ENCODE results near the gene RSPO3. TPM values are rescaled to one million over a fixed set of nuclear protein-coding genes. Genes with fewer than 3 reads are reported as not detected.

RSPO3 gene
- total RNA-seq, 5 donors from 2014 or later (not counting 1 experiment from before 2014, with no cell fraction given), result not detected

DNA sequence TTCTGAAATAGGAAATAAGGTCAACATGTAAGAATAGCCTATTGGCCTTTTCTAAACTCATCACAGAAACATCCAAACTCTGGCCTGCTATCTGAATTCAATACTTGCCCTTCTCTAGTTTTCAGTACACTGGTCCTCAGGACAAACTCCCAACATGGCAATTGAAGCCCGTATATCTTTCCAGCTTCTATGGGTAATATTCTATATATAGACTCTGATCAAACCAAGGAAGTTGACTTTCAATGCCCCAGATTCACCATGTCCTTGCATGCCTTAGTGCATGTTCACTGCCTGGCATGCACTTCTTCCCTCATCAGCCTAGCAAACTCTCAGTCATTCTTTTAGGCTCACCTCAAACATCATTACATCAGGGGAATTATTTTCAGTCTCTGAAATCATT, 73.2 kb downstream of the RSPO3 start:
- H3K27me3 ChIP-seq (replicated peaks in 1 of 2; ENCODE audit: control insufficient read depth in 2 of 2, extremely low read depth in 1 of 2, insufficient read depth in 2 of 2, low read length in 1 of 2), result no peaks in the 10 kb centered on the region
- WGBS (ENCODE audit: insufficient coverage), result no CpG with 5 or more reads among the region's 1 CpG
- Mint-ChIP-seq H3K4me3 (no peak overlapping the region), H3K4me1 (no peaks in the 10 kb centered on the region), H3K36me3 (no peaks in the 10 kb centered on the region), H3K9me3 (no peaks in the 10 kb centered on the region), H3K27ac (no peak overlapping the region), H3K27me3 (peaks cover 0 to 4% of the 10 kb centered on the region in 2 donors)
- no peak overlapping the region for H3K27ac ChIP-seq (ENCODE audit: low read length)
- no peaks in the 10 kb centered on the region for H3K9me3 ChIP-seq
- no peaks in the 10 kb centered on the region for H3K4me1 ChIP-seq (ENCODE audit: control insufficient read depth in 1 of 2, extremely low read depth in 1 of 2, insufficient read depth in 2 of 2, low read length in 2 of 2)
- ATAC-seq (replicated peaks in 1 of 4) (no peak), DNase-seq (no peak)
- no peaks in the 10 kb centered on the region for H3K36me3 ChIP-seq (ENCODE audit: control insufficient read depth in 2 of 2, extremely low read depth in 1 of 2, insufficient read depth in 1 of 2, low read length in 1 of 2)
- H3K4me3 ChIP-seq (ENCODE audit: control insufficient read depth in 1 of 2, extremely low read depth in 1 of 2, low read length in 1 of 2), result no peak overlapping the region
- CTCF ChIA-PET, result no interaction called here
- POLR2A ChIA-PET, result no interaction called here

DNA sequence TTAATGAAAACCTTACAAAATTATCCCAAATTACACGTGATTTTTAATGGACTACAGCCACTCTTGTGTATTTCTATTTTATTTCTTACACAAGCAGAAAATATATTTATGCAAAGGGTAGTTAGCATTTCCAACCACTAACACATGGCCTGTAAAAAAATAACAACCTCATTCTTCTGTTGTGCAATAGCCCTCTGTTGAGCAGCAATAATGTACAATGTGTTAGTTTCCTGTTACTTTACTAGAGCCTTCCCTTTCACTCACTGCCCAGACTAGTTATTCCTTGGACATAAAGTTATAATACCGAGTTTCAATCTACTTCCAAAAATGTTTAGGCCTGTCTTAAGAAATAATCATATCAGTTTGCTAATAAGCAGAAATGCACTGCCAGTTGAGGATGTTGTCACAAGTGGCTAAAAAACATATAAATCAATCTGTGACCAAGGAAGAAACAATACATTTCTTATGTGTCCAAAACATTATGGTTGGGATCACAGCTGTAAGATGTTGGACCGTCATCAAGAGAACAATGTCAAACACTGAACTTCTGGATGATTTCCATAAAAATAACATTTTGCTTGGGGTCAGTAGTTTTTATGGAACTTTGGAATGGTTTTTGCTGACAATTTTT, 74.6 kb downstream of the RSPO3 start:
- ATAC-seq (replicated peaks in 1 of 4) (no peak), DNase-seq (no peak)
- Histone ChIP-seq H3K36me3 (ENCODE audit: control insufficient read depth in 2 of 2, extremely low read depth in 1 of 2, insufficient read depth in 1 of 2, low read length in 1 of 2) (no peaks in the 10 kb centered on the region), H3K9me3 (no peaks in the 10 kb centered on the region), H3K27me3 (replicated peaks in 1 of 2; ENCODE audit: control insufficient read depth in 2 of 2, extremely low read depth in 1 of 2, insufficient read depth in 2 of 2, low read length in 1 of 2) (no peaks in the 10 kb centered on the region), H3K4me1 (ENCODE audit: control insufficient read depth in 1 of 2, extremely low read depth in 1 of 2, insufficient read depth in 2 of 2, low read length in 2 of 2) (no peaks in the 10 kb centered on the region), H3K27ac (ENCODE audit: low read length) (no peak overlapping the region), H3K4me3 (ENCODE audit: control insufficient read depth in 1 of 2, extremely low read depth in 1 of 2, low read length in 1 of 2) (no peak overlapping the region)
- no peak overlapping the region for H3K4me3 Mint-ChIP-seq
- H3K27me3 Mint-ChIP-seq, result peaks cover 4 to 6% of the 10 kb centered on the region in 2 donors
- POLR2A ChIA-PET, result no interaction called here
- CTCF ChIA-PET, result no interaction called here
- H3K27ac Mint-ChIP-seq, result no peak overlapping the region
- no peaks in the 10 kb centered on the region for H3K9me3 Mint-ChIP-seq
- no peaks in the 10 kb centered on the region for H3K4me1 Mint-ChIP-seq
- no CpG with 5 or more reads among the region's 3 CpGs for WGBS (ENCODE audit: insufficient coverage)
- no peaks in the 10 kb centered on the region for H3K36me3 Mint-ChIP-seq

DNA sequence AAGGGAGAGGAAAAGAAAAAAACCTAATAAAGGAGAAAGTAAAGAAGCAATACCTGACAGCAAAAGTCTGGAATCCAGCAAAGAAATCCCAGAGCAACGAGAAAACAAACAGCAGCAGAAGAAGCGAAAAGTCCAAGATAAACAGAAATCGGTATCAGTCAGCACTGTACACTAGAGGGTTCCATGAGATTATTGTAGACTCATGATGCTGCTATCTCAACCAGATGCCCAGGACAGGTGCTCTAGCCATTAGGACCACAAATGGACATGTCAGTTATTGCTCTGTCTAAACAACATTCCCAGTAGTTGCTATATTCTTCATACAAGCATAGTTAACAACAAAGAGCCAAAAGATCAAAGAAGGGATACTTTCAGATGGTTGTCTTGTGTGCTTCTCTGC, 77.4 kb downstream of the RSPO3 start:
- Histone ChIP-seq H3K4me3 (ENCODE audit: control insufficient read depth in 1 of 2, extremely low read depth in 1 of 2, low read length in 1 of 2) (no peak overlapping the region), H3K27ac (ENCODE audit: low read length) (no peak overlapping the region), H3K4me1 (ENCODE audit: control insufficient read depth in 1 of 2, extremely low read depth in 1 of 2, insufficient read depth in 2 of 2, low read length in 2 of 2) (no peaks in the 10 kb centered on the region), H3K27me3 (replicated peaks in 1 of 2; ENCODE audit: control insufficient read depth in 2 of 2, extremely low read depth in 1 of 2, insufficient read depth in 2 of 2, low read length in 1 of 2) (no peaks in the 10 kb centered on the region), H3K36me3 (ENCODE audit: control insufficient read depth in 2 of 2, extremely low read depth in 1 of 2, insufficient read depth in 1 of 2, low read length in 1 of 2) (no peaks in the 10 kb centered on the region), H3K9me3 (no peaks in the 10 kb centered on the region)
- Mint-ChIP-seq H3K9me3 (no peaks in the 10 kb centered on the region), H3K36me3 (no peaks in the 10 kb centered on the region), H3K4me3 (no peak overlapping the region), H3K27ac (no peak overlapping the region), H3K27me3 (peaks cover 8 to 13% of the 10 kb centered on the region in 2 donors), H3K4me1 (no peaks in the 10 kb centered on the region)
- 70% methylated on average over 2 of the region's 3 CpGs for WGBS (ENCODE audit: insufficient coverage)
- ATAC-seq (replicated peaks in 1 of 4) (no peak), DNase-seq (no peak)
- ChIA-PET POLR2A (no interaction called here), CTCF (no interaction called here)

DNA sequence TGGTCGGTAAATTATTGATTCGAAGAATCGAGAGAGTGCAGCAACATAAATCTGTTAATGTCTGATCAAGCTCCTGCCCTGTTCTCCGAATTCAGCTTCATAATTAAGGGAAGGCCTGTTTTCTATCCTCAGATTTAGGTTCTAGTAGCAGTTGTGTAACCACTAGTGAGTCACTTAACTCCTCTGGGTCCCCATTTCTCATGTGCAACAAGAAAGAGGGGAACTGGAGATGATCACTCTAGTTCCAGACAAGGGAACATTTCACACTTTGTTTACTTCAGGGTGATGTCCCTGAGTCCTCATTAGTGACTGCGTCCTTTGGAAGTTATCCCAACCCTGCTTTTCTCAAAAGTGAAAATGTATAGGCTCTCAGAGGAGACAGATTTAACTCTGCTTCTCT, 80.1 kb downstream of the RSPO3 start:
- no peak overlapping the region for H3K4me3 ChIP-seq (ENCODE audit: control insufficient read depth in 1 of 2, extremely low read depth in 1 of 2, low read length in 1 of 2)
- Mint-ChIP-seq H3K9me3 (no peaks in the 10 kb centered on the region), H3K4me3 (no peak overlapping the region), H3K4me1 (no peaks in the 10 kb centered on the region), H3K27ac (no peak overlapping the region), H3K27me3 (peaks cover 10 to 16% of the 10 kb centered on the region in 2 donors), H3K36me3 (no peaks in the 10 kb centered on the region)
- H3K9me3 ChIP-seq, result no peaks in the 10 kb centered on the region
- H3K27ac ChIP-seq (ENCODE audit: low read length), result no peak overlapping the region
- DNase-seq (no peak), ATAC-seq (replicated peaks in 1 of 4) (no peak)
- WGBS (ENCODE audit: insufficient coverage), result 80% methylated on average over 1 of the region's 5 CpGs
- ChIA-PET POLR2A (interaction anchor here in 1 of 2 donors (0.5 kb wide), 1 partner anchor 1419 kb away, joined by 3 read pairs; no protein-coding TSS in a partner anchor), CTCF (no interaction called here)
- H3K36me3 ChIP-seq (ENCODE audit: control insufficient read depth in 2 of 2, extremely low read depth in 1 of 2, insufficient read depth in 1 of 2, low read length in 1 of 2), result no peaks in the 10 kb centered on the region
- no peaks in the 10 kb centered on the region for H3K4me1 ChIP-seq (ENCODE audit: control insufficient read depth in 1 of 2, extremely low read depth in 1 of 2, insufficient read depth in 2 of 2, low read length in 2 of 2)
- peaks cover 0 to 2% of the 10 kb centered on the region in 2 experiments for H3K27me3 ChIP-seq (replicated peaks in 1 of 2; ENCODE audit: control insufficient read depth in 2 of 2, extremely low read depth in 1 of 2, insufficient read depth in 2 of 2, low read length in 1 of 2)

GRCh38 chr6:127199470-127199869, 81.0 kb downstream of the RSPO3 start:
- no peaks in the 10 kb centered on the region for H3K36me3 Mint-ChIP-seq
- CTCF ChIA-PET, result no interaction called here
- Histone ChIP-seq H3K27me3 (replicated peaks in 1 of 2; ENCODE audit: control insufficient read depth in 2 of 2, extremely low read depth in 1 of 2, insufficient read depth in 2 of 2, low read length in 1 of 2) (peaks cover 0 to 2% of the 10 kb centered on the region in 2 experiments), H3K4me1 (ENCODE audit: control insufficient read depth in 1 of 2, extremely low read depth in 1 of 2, insufficient read depth in 2 of 2, low read length in 2 of 2) (no peaks in the 10 kb centered on the region), H3K9me3 (no peaks in the 10 kb centered on the region), H3K4me3 (ENCODE audit: control insufficient read depth in 1 of 2, extremely low read depth in 1 of 2, low read length in 1 of 2) (no peak overlapping the region), H3K27ac (ENCODE audit: low read length) (no peak overlapping the region), H3K36me3 (ENCODE audit: control insufficient read depth in 2 of 2, extremely low read depth in 1 of 2, insufficient read depth in 1 of 2, low read length in 1 of 2) (no peaks in the 10 kb centered on the region)
- H3K27me3 Mint-ChIP-seq, result peaks cover 10 to 16% of the 10 kb centered on the region in 2 donors
- no CpG with 5 or more reads among the region's 1 CpG for WGBS (ENCODE audit: insufficient coverage)
- no peak for ATAC-seq (replicated peaks in 1 of 4)
- DNase-seq, result no peak
- H3K4me3 Mint-ChIP-seq, result no peak overlapping the region
- POLR2A ChIA-PET, result no interaction called here
- H3K4me1 Mint-ChIP-seq, result no peaks in the 10 kb centered on the region
- H3K27ac Mint-ChIP-seq, result no peak overlapping the region
- H3K9me3 Mint-ChIP-seq, result no peaks in the 10 kb centered on the region

DNA sequence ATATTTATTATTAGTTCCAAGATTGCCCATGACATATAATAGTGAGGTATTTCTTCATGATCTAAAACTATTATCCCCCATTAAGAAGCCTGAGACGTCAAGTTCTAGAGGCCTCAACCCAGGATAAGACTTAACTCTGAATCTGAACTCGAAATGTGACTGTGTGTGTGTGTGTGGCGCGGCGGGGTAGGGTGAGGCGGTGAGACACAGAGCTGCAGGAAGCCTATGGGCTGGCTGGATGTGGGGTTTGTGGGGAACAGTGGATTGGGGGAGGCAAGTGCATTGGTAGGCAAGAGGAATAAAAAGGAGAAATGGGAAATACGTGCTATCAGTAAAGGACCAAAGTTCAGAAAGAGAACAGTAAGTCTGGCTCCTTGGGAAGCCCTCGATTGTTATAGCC, 81.6 kb downstream of the RSPO3 start:
- ChIA-PET POLR2A (no interaction called here), CTCF (no interaction called here)
- Mint-ChIP-seq H3K27ac (no peak overlapping the region), H3K36me3 (no peaks in the 10 kb centered on the region), H3K4me3 (no peak overlapping the region), H3K9me3 (no peaks in the 10 kb centered on the region), H3K4me1 (no peaks in the 10 kb centered on the region), H3K27me3 (peaks cover 10 to 21% of the 10 kb centered on the region in 2 donors)
- no peak overlapping the region for H3K27ac ChIP-seq (ENCODE audit: low read length)
- no peaks in the 10 kb centered on the region for H3K36me3 ChIP-seq (ENCODE audit: control insufficient read depth in 2 of 2, extremely low read depth in 1 of 2, insufficient read depth in 1 of 2, low read length in 1 of 2)
- no peak for ATAC-seq (replicated peaks in 1 of 4)
- 94% methylated on average over 6 of the region's 8 CpGs for WGBS (ENCODE audit: insufficient coverage)
- no peaks in the 10 kb centered on the region for H3K4me1 ChIP-seq (ENCODE audit: control insufficient read depth in 1 of 2, extremely low read depth in 1 of 2, insufficient read depth in 2 of 2, low read length in 2 of 2)
- H3K9me3 ChIP-seq, result no peaks in the 10 kb centered on the region
- DNase-seq, result no peak
- peaks cover 0 to 2% of the 10 kb centered on the region in 2 experiments for H3K27me3 ChIP-seq (replicated peaks in 1 of 2; ENCODE audit: control insufficient read depth in 2 of 2, extremely low read depth in 1 of 2, insufficient read depth in 2 of 2, low read length in 1 of 2)
- no peak overlapping the region for H3K4me3 ChIP-seq (ENCODE audit: control insufficient read depth in 1 of 2, extremely low read depth in 1 of 2, low read length in 1 of 2)

DNA sequence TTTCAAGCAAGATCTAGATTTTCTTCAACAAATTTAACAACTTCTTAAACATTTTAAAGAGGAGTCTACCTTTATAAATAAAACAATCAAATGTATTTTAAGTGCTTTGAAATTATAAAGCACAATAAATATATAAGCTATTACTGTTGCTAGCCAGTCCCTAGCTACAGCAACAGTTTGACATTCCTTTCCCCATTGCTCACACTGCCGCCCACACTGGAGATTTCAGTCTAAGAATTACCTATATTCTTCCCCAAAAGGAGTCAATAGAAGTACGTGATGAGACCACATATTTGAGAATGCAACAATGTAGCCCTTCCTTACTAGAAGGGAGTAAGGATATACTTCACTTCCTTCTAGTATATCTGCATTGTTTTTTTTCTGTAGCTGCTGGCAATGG, 82.8 kb downstream of the RSPO3 start:
- Histone ChIP-seq H3K36me3 (ENCODE audit: control insufficient read depth in 2 of 2, extremely low read depth in 1 of 2, insufficient read depth in 1 of 2, low read length in 1 of 2) (no peaks in the 10 kb centered on the region), H3K27me3 (replicated peaks in 1 of 2; ENCODE audit: control insufficient read depth in 2 of 2, extremely low read depth in 1 of 2, insufficient read depth in 2 of 2, low read length in 1 of 2) (peaks cover 0 to 2% of the 10 kb centered on the region in 2 experiments), H3K9me3 (no peaks in the 10 kb centered on the region), H3K27ac (ENCODE audit: low read length) (no peak overlapping the region), H3K4me3 (ENCODE audit: control insufficient read depth in 1 of 2, extremely low read depth in 1 of 2, low read length in 1 of 2) (no peak overlapping the region), H3K4me1 (ENCODE audit: control insufficient read depth in 1 of 2, extremely low read depth in 1 of 2, insufficient read depth in 2 of 2, low read length in 2 of 2) (no peaks in the 10 kb centered on the region)
- CTCF ChIA-PET, result interaction anchor here in 1 of 2 donors (0.6 kb wide), 1 partner anchor 9 kb away, joined by 5 read pairs; no protein-coding TSS in a partner anchor
- Mint-ChIP-seq H3K9me3 (no peaks in the 10 kb centered on the region), H3K36me3 (no peaks in the 10 kb centered on the region), H3K27ac (no peak overlapping the region), H3K4me3 (no peak overlapping the region), H3K27me3 (peaks cover 10 to 18% of the 10 kb centered on the region in 2 donors), H3K4me1 (no peaks in the 10 kb centered on the region)
- POLR2A ChIA-PET, result no interaction called here
- DNase-seq (no peak), ATAC-seq (replicated peaks in 1 of 4) (no peak)
- no CpG with 5 or more reads among the region's 2 CpGs for WGBS (ENCODE audit: insufficient coverage)
